Measurements from ENCODE around the gene SGPL1.
"Not testable (repeated sequence)": the region's sequence is repeated elsewhere in the genome, so short reads cannot be mapped to it uniquely, and the experiment has no call there.

Gene SGPL1

GRCh38 chr10:70917635-70918034 is 101.9 kb downstream of the SGPL1 start:
- DNase-seq (ENCODE audit: low read depth in 1 of 2, low spot score in 1 of 2): no peak

GRCh38 chr10:70918851-70919530 is 103.2 kb downstream of the SGPL1 start:
- no peak for DNase-seq (ENCODE audit: low read depth in 1 of 2, low spot score in 1 of 2)

- not testable (repeated sequence) for DNase-seq (ENCODE audit: low read depth in 1 of 2, low spot score in 1 of 2)
Measured at GRCh38 chr10:70919906-70920305, 104.2 kb downstream of the SGPL1 start.

- DNase-seq (ENCODE audit: low read depth in 1 of 2, low spot score in 1 of 2): no peak
Measured at GRCh38 chr10:70920519-70920918, 104.8 kb downstream of the SGPL1 start.

- no peak for DNase-seq (ENCODE audit: low read depth in 1 of 2, low spot score in 1 of 2)
Measured at GRCh38 chr10:70921285-70921684, 105.5 kb downstream of the SGPL1 start.

- DNase-seq (ENCODE audit: low read depth in 1 of 2, low spot score in 1 of 2): no peak
Measured at GRCh38 chr10:70923696-70924095, 107.9 kb downstream of the SGPL1 start.

GRCh38 chr10:70925377-70926225 is 109.9 kb downstream of the SGPL1 start:
- DNase-seq (ENCODE audit: low read depth in 1 of 2, low spot score in 1 of 2): peak; percentile 11 to 23

- DNase-seq (ENCODE audit: low read depth in 1 of 2, low spot score in 1 of 2): no peak
Measured at GRCh38 chr10:70926226-70927000, 110.7 kb downstream of the SGPL1 start.

- DNase-seq (ENCODE audit: low read depth in 1 of 2, low spot score in 1 of 2): no peak
Measured at GRCh38 chr10:70927189-70927943, 111.6 kb downstream of the SGPL1 start.

GRCh38 chr10:70928140-70928539 is 112.4 kb downstream of the SGPL1 start:
- DNase-seq (ENCODE audit: low read depth in 1 of 2, low spot score in 1 of 2): no peak

- no peak for DNase-seq (ENCODE audit: low read depth in 1 of 2, low spot score in 1 of 2)
Measured at GRCh38 chr10:70930263-70931000, 114.7 kb downstream of the SGPL1 start.
